GM12878 (cell line): ENCODE measurements around the gene PCBP4. TPM values are rescaled to one million over a fixed set of nuclear protein-coding genes. Genes with fewer than 3 reads are reported as not detected.

Source experiments
- MYB ChIP-seq: fragments of 150-350 bp; IDR thresholded peaks from 2 replicates; pipeline ENCODE4 v1.6.1; 2014; ENCODE audit warnings: mild to moderate bottlenecking, low read depth, low read length, borderline replicate concordance
- NFXL1 ChIP-seq: fragments of 450-650 bp; IDR thresholded peaks from 2 replicates; pipeline ENCODE4 v1.6.1; 2017; ENCODE audit warnings: antibody characterized with exemption, mild to moderate bottlenecking, borderline replicate concordance
- NR2C1 ChIP-seq: fragments of 450-650 bp; IDR thresholded peaks from 2 replicates; pipeline ENCODE4 v1.6.1; 2017; ENCODE audit warnings: antibody characterized with exemption, mild to moderate bottlenecking, moderate library complexity
- ZNF274 ChIP-seq: IDR thresholded peaks from one replicate; pipeline ENCODE4 v1.8.0; 2011; ENCODE audit not compliant: insufficient read length, insufficient read depth
- polyA plus RNA-seq, 11 experiments: library from polyadenylated mRNA; depleted of rRNA in 4 of 11; unstranded in 6 of 11; stranded (reverse) in 5 of 11; fragments of >200 nt; fragmentation: Nextera tagmentation in 4 of 11; fragmentation: Illumina TruSeq in 1 of 11; extraction: Ambion mirVana in 4 of 11; extraction: Trizol in 1 of 11; gene quantifications; 1 replicate in 1 of 11; 2 replicates in 10 of 11; pipeline versions ENCODE4 v1.2.1 to v1.2.3, GENCODE V29; 2011 to 2016; ENCODE audit warnings: inconsistent platforms in 2 of 11, missing spikeins in 2 of 11, low read depth in 1 of 11
- total RNA-seq, 4 experiments: library from RNA; depleted of rRNA in 3 of 4; stranded (reverse); fragments of >200 nt in 3 of 4; fragmentation: Illumina TruSeq in 1 of 4; extraction: Trizol in 1 of 4; gene quantifications; 2 replicates each; pipeline versions ENCODE4 v1.2.1 to v1.2.3, GENCODE V29; 2013 to 2021
- TF ChIP-seq, protein P1 (sequence below): fragments of 450-650 bp; formaldehyde crosslinking; IDR thresholded peaks from 2 replicates; pipeline ENCODE4 v1.5.0; 2022; ENCODE audit warnings: mild to moderate bottlenecking, missing genetic modification characterization

PCBP4 gene
- total and polyA plus RNA-seq, 10 of the 15 experiments (the other 5 are each of a cell fraction or from before 2014, with no cell fraction given): 0.05 to 14.5 (median 4.2) TPM

DNA sequence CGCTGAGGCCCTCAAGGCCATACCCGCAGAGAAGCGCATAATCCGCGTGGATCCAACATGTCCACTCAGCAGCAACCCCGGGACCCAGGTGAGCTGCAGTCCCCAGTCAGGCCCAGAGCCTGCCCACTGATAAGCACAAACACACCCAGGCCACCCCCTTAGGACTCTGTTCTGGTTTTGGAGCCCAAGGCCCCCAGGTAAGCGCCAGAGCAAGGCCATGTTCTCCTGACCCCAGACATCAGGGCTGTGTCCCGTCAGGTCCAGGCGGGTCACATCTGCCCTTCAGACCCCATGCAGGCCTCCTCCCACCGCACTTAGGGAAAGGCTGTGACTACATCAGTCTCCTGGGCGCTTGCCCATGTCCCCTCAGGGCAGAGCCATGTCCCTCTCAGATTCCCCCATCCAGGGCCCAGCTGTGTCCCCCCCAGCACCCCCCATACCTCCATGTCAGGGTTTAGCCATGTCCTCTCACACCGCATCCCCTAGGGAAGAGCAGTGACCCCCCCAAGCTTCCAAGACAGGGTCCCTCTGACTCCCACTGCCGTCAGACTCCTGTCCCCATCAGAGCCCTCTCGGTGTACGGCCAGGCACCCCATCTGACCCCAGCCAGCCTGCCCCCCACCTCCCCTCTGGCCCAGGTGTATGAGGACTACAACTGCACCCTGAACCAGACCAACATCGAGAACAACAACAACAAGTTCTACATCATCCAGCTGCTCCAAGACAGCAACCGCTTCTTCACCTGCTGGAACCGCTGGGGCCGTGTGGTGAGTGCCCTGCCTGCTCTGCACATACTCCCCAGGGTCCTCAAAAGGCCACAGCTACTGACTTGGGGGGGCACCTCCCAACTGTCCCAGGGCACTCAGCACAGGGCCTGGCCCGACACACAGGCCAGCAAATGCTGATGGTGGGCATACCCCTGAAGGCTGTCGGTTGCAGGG is 23.5 kb downstream of the PCBP4 start (continued):
- TF ChIP-seq, protein P1, sequence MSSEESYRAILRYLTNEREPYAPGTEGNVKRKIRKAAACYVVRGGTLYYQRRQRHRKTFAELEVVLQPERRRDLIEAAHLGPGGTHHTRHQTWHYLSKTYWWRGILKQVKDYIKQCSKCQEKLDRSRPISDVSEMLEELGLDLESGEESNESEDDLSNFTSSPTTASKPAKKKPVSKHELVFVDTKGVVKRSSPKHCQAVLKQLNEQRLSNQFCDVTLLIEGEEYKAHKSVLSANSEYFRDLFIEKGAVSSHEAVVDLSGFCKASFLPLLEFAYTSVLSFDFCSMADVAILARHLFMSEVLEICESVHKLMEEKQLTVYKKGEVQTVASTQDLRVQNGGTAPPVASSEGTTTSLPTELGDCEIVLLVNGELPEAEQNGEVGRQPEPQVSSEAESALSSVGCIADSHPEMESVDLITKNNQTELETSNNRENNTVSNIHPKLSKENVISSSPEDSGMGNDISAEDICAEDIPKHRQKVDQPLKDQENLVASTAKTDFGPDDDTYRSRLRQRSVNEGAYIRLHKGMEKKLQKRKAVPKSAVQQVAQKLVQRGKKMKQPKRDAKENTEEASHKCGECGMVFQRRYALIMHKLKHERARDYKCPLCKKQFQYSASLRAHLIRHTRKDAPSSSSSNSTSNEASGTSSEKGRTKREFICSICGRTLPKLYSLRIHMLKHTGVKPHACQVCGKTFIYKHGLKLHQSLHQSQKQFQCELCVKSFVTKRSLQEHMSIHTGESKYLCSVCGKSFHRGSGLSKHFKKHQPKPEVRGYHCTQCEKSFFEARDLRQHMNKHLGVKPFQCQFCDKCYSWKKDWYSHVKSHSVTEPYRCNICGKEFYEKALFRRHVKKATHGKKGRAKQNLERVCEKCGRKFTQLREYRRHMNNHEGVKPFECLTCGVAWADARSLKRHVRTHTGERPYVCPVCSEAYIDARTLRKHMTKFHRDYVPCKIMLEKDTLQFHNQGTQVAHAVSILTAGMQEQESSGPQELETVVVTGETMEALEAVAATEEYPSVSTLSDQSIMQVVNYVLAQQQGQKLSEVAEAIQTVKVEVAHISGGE (CRISPR knock-in tag): no peak
- no peak for TF ChIP-seq MYB
- TF ChIP-seq ZNF274: no peak
- TF ChIP-seq NR2C1: no peak
- TF ChIP-seq NFXL1: no peak
- TF ChIP-seq, all 136 proteins: peak for 0
